Fibroblast of lung (primary cell): ENCODE measurements around the gene ACACB.

Experiments used
- EZH2 ChIP-seq: IDR thresholded peaks from 2 replicates; pipeline ENCODE4 v1.5.1; 2012; ENCODE audit warnings: low read length, control low read depth, mild to moderate bottlenecking; ENCODE audit errors: missing control alignments
- TF ChIP-seq, protein P1 (sequence below), 2 donors: IDR thresholded peaks in 1 of 2; conservative IDR thresholded peaks in 1 of 2; 1 replicate in 1 of 2; 2 replicates in 1 of 2; pipeline ENCODE4 v1.5.1; 2011 to 2012; ENCODE audit warnings: low read length in 2 of 2, control low read depth in 1 of 2, inconsistent platforms in 1 of 2, low read depth in 1 of 2, mild to moderate bottlenecking in 1 of 2

GRCh38 chr12:109263439-109263838 is 147.1 kb downstream of the ACACB start:
- TF ChIP-seq, protein P1, sequence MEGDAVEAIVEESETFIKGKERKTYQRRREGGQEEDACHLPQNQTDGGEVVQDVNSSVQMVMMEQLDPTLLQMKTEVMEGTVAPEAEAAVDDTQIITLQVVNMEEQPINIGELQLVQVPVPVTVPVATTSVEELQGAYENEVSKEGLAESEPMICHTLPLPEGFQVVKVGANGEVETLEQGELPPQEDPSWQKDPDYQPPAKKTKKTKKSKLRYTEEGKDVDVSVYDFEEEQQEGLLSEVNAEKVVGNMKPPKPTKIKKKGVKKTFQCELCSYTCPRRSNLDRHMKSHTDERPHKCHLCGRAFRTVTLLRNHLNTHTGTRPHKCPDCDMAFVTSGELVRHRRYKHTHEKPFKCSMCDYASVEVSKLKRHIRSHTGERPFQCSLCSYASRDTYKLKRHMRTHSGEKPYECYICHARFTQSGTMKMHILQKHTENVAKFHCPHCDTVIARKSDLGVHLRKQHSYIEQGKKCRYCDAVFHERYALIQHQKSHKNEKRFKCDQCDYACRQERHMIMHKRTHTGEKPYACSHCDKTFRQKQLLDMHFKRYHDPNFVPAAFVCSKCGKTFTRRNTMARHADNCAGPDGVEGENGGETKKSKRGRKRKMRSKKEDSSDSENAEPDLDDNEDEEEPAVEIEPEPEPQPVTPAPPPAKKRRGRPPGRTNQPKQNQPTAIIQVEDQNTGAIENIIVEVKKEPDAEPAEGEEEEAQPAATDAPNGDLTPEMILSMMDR (conservative IDR thresholded peaks at IDR 0.05 in 1 of 2, IDR thresholded peaks at IDR 0.05 in 1 of 2; ENCODE audit: low read depth in 1 of 2, low read length in 2 of 2) = no peak
- no peak for TF ChIP-seq EZH2
